GM20431 (cell line): ENCODE results near the gene GALNT1.

Source experiments
- in situ Hi-C: fragments of 300-500 bp; cut with MseI, MboI; formaldehyde crosslinking; loops from one replicate; pipeline ENCODE4 v1.15.0; 2020; ENCODE audit warnings: low sequenced_read_pairs; ENCODE audit not compliant: unreplicated experiment

GALNT1 gene

DNA sequence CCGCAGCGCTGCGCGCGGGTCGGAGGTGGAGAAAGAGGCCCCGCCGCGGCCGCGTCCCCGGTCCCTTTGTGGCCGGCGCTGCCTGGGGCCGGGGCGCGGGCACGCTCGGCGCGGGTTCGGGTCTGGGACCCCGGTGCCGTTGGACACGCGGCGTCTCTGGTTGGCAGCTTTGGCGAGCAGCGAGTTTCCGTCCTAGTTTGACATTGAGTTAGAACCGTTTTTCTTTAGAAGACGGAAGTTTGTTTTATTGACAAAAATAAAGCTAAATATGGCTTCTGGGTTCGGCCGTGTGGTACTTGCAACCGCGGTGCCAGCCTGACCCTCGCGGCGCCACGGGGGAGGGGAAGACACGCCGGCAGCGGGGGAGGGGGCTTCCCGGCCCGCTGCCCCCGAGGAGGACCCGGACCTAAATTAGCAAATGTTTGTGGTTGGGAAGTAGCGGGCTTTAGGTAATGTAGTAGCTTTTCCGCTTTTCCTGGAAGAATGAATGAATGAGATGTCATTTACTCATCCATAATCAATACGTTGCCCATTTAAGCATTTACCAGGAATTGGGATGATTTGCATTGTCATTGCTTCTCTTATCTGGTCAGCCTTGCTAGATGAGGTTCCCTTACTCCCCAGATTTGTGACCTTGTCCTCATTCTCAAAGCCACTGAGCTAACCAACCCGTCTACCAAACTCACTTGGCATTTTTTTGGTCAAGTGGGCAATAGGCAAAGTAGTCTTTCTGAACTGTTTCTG lies 530 bp downstream of the GALNT1 start:
- in situ Hi-C loops: no loop called here

DNA sequence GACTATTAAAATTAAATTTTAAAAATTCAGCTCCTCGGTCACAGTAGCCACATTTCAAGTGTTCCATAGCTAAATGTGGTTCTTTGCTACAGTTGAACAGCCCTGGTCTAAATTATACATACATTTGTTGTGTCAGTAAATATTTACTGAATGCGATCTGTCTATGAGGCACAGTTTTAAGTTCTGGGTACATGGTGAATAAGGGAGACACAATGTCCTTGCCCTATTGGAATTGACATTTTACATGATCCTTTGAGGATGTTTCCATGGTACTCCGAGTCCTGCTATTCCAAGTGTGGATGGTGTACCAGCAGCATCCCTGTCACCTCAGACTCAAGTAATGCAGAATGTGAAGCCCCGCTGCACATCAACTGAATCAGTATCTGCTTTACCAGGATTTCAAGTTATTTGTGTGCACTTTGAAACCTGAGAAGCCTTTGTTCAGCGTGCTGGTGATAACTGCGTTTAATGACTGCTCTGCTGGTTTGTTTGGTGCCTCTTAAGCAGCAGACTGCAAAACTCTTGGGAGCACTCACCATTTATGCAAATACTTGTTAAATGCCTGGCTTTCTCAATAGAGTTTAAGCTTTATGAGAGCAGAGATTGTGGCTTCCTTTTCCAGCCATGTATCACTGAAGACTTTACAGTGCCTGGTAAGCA lies 1.5 kb downstream of the GALNT1 start:
- in situ Hi-C loops: no loop called here

GRCh38 chr18:35584735-35585134 lies 3.2 kb downstream of the GALNT1 start:
- in situ Hi-C loops: no loop called here

GRCh38 chr18:35585608-35586007 lies 4.1 kb downstream of the GALNT1 start:
- in situ Hi-C loops: no loop called here

- in situ Hi-C loops: no loop called here
Measured at GRCh38 chr18:35588122-35588521, 6.6 kb downstream of the GALNT1 start.

DNA sequence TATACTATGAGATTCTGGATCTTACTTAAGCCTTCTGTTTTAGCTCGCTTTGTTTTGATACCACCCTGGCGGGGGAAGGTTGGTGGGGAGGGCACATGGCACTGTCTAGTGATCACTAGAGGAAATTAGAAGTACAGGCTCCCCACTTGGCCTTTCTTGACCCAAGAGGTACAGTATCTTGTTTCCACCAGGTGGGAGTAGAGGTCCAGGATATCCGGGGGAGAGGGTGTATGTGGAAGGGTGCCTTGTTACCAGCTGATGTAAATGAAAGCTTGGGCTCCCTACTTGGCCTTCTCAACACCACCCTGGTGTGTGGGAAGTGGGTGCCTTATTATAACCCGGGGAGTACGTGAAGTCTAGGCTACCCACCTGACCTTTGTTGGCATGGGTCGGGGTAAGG lies 7.5 kb downstream of the GALNT1 start:
- in situ Hi-C loops: no loop called here

- in situ Hi-C loops: no loop called here
Measured at GRCh38 chr18:35589546-35589945, 8.0 kb downstream of the GALNT1 start.

- in situ Hi-C loops: no loop called here
Measured at GRCh38 chr18:35590935-35591334, 9.4 kb downstream of the GALNT1 start.

DNA sequence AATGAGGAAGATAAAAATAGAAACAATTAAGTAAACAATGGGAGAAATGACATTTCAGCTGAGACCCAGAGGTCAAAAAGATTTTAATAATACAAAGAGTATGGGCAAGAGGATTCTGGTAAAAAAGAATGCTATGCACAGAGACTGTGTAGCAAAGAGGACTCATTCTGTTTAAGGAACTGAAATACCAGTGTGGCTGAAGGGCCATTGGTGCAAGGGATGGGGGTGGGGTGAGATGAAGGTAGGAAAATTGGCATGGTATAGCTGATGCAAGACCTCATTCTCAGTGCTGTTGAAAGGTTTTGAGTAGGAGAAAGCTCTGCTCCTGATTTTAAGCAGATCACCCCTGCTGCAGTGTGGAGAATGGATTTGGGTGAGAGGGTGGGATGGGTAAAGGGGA lies 10.8 kb downstream of the GALNT1 start:
- in situ Hi-C loops: no loop called here

- in situ Hi-C loops: no loop called here
Measured at GRCh38 chr18:35593859-35594258, 12.3 kb downstream of the GALNT1 start.

DNA sequence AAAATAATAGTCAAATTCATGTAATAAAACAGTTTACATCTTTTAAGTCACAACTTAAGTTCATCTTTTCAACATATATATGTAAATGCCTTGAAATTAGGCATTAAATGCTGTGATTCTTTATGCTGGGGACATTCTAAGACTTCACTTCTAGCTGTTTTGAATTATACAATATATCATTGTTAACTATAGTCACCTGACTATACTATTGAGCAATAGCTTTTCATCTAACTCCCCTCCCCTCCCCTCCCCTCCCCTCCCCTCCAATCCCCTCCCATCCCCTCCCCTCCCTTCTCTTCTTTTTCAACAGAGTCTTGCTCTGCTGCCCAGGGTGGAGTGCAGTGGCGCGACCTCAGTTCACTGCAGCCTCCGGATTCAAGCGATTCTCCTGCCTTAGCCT lies 16.2 kb downstream of the GALNT1 start:
- in situ Hi-C loops: no loop called here

- in situ Hi-C loops: no loop called here
Measured at GRCh38 chr18:35602193-35602820, 20.8 kb downstream of the GALNT1 start.

DNA sequence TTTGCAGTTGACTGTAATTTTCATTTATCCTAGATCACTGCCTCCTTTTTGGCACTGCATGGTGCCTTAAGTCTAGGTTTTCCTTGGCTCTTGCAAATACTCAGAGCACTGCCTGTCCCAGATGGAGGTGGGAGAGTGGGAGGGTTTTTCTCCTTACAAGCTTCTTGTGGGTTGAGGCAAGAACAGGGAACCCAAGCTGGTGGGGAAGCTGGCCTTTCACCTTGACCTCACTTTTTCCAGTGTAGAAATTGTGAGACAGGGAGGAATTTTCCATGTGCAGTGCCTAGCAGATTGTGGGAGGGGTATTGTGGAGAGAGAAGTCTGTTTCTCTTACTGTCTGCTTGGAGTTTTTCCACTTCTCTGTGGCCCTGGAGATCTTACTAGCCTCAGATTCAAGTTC lies 21.5 kb downstream of the GALNT1 start:
- in situ Hi-C loops: no loop called here

DNA sequence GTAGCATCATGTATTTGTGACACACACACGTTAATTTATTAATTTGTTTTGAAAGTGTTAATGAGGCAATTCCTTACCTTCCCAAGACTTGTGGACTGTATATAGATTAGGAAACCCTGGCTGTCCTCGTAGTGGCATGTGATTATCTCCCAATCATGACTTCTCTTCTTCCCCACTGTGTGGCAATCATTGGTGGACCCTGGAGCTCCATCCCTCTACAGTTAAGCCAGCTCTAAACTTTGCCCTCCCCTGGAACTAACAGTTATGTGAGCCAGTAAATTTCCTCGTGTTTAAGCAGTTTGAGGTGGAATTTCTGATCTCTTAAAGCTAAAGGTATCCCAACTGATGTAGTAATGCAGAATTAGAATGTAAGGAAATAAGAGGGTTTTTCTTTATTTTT lies 22.0 kb downstream of the GALNT1 start:
- in situ Hi-C loops: no loop called here

GRCh38 chr18:35604369-35604768 lies 22.8 kb downstream of the GALNT1 start:
- in situ Hi-C loops: no loop called here

GRCh38 chr18:35605686-35606417 lies 24.3 kb downstream of the GALNT1 start:
- in situ Hi-C loops: no loop called here

DNA sequence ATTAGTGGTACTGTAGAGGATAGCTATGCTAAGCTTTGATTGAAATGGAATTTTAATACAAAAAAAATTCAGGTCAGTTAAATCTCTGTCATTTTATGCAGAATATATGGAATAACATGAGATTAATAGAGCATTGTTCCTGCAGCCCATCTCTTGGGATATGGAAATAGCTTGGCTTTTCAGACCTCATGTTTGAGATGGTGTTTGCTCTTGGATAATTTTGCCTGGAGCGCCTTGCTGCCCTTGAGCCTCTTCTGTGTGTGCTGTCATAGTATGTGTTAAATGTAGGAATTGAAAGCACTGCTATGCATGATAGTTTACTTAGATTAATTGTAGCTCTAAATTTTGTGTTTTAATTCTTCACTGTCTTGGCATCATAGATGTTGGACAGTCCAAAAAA lies 27.7 kb downstream of the GALNT1 start:
- in situ Hi-C loops: no loop called here

DNA sequence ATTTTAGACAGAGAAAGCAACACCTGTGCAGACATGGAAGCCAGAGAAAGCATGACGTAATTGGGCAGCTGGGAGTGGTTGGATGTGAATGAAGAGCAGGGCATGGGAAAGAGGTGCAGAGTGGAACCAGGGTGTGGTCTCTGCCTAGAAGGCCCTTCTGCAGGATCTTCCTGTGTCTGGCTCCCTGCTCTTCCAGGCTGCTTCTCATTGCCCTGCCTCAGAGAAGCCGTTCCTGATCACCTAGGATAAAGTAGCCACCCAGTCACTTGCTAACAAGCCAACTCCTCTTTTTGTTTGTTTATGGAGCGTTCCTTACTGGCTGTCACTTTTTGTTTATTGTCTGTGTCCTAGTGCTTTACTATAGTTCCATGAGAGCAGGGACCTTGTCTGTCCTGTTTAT lies 28.5 kb downstream of the GALNT1 start:
- in situ Hi-C loops: no loop called here

- in situ Hi-C loops: no loop called here
Measured at GRCh38 chr18:35610724-35611123, 29.2 kb downstream of the GALNT1 start.

GRCh38 chr18:35611518-35611917 lies 30.0 kb downstream of the GALNT1 start:
- in situ Hi-C loops: no loop called here

GRCh38 chr18:35616074-35616473 lies 34.5 kb downstream of the GALNT1 start:
- in situ Hi-C loops: no loop called here
